Caco-2 (cell line): ENCODE data around the gene HOXB6. TPM values are rescaled to one million over a fixed set of nuclear protein-coding genes. Genes with fewer than 3 reads are reported as not detected.

Source experiments
- BruUV-seq: library from RNA; stranded (reverse); fragments of 400-500 nt; replicated peaks from 2 replicates; lab custom pipeline; 2021; lab: Mats Ljungman, UMichigan
- CTCF ChIA-PET: fragments of 300-600 bp; sonication (Branson Sonifier 250); formaldehyde crosslinking; loops from one replicate; lab custom pipeline; 2022; ENCODE audit warnings: antibody characterized with exemption; lab: Charles Lee
- POLR2A ChIA-PET: fragments of 300-600 bp; sonication (Branson Sonifier 250); formaldehyde crosslinking; loops from one replicate; lab custom pipeline; 2022; ENCODE audit warnings: antibody characterized with exemption; lab: Charles Lee
- DNase-seq, 2 experiments: peaks; one replicate each; pipeline versions ENCODE4 v3.0.0 to v3.0.0-alpha.2; 2020 to 2022
- H3K27me3 ChIP-seq: replicated peaks from 2 replicates; pipeline ENCODE4 v1.6.0; 2011; ENCODE audit warnings: low read length; ENCODE audit not compliant: control insufficient read depth, insufficient read depth
- H3K36me3 ChIP-seq: 2 replicates; pipeline ENCODE4 v1.5.1; 2011; ENCODE audit warnings: low read length; ENCODE audit not compliant: control insufficient read depth, insufficient read depth
- H3K4me1 ChIP-seq: fragments of 250-450 bp; sonication (Bioruptor Pico); 2 replicates; pipeline ENCODE4 v1.5.1; 2020; ENCODE audit warnings: mild to moderate bottlenecking
- H3K4me3 ChIP-seq: 2 replicates; pipeline ENCODE4 v1.5.1; 2011; ENCODE audit warnings: low read depth, mild to moderate bottlenecking, control low read depth, low read length
- H3K9me3 ChIP-seq: fragments of 250-450 bp; sonication (Bioruptor Pico); 2 replicates; pipeline ENCODE4 v1.5.1; 2020; ENCODE audit warnings: mild to moderate bottlenecking, moderate library complexity
- H3K27ac Mint-ChIP-seq: one replicate; pipeline ENCODE4 v1.8.0; 2022; ENCODE audit warnings: mixed read lengths; ENCODE audit not compliant: unreplicated experiment
- H3K27me3 Mint-ChIP-seq: one replicate; pipeline ENCODE4 v1.8.0; 2022; ENCODE audit warnings: mixed read lengths; ENCODE audit not compliant: insufficient read depth, unreplicated experiment
- H3K36me3 Mint-ChIP-seq: one replicate; pipeline ENCODE4 v1.8.0; 2022; ENCODE audit warnings: mild to moderate bottlenecking, mixed read lengths; ENCODE audit not compliant: insufficient read depth, unreplicated experiment
- H3K4me1 Mint-ChIP-seq: one replicate; pipeline ENCODE4 v1.8.0; 2022; ENCODE audit warnings: low read depth, mixed read lengths; ENCODE audit not compliant: unreplicated experiment
- H3K4me3 Mint-ChIP-seq: one replicate; pipeline ENCODE4 v1.8.0; 2022; ENCODE audit warnings: mild to moderate bottlenecking, moderate library complexity, mixed read lengths; ENCODE audit not compliant: unreplicated experiment
- H3K9me3 Mint-ChIP-seq: one replicate; pipeline ENCODE4 v1.8.0; 2022; ENCODE audit warnings: mixed read lengths; ENCODE audit not compliant: unreplicated experiment
- intact Hi-C: fragments of 100-400 bp; cut with micrococcal nuclease; formaldehyde crosslinking; loops from one replicate; pipeline ENCODE4 v1.10.0; 2022; ENCODE audit not compliant: unreplicated experiment
- total RNA-seq: library from RNA; stranded (reverse); gene quantifications from 2 replicates; pipeline ENCODE4 v1.2.3, GENCODE V29; 2022
- TF ChIP-seq, protein P1 (sequence below), 2 experiments: fragments of 200-600 bp in 1 of 2; IDR thresholded peaks; 1 replicate in 1 of 2; 2 replicates in 1 of 2; pipeline versions ENCODE4 v1.5.1 to v1.8.0; 2011 to 2022; ENCODE audit warnings: antibody characterized with exemption in 1 of 2, control low read depth in 1 of 2, inconsistent platforms in 1 of 2, low read depth in 1 of 2, low read length in 1 of 2, mild to moderate bottlenecking in 1 of 2, moderate library complexity in 1 of 2; ENCODE audit not compliant: insufficient read depth in 1 of 2, severe bottlenecking in 1 of 2, unreplicated experiment in 1 of 2

Gene HOXB6
- total RNA-seq, 1 experiment from 2014 or later: 1.9 TPM

DNA sequence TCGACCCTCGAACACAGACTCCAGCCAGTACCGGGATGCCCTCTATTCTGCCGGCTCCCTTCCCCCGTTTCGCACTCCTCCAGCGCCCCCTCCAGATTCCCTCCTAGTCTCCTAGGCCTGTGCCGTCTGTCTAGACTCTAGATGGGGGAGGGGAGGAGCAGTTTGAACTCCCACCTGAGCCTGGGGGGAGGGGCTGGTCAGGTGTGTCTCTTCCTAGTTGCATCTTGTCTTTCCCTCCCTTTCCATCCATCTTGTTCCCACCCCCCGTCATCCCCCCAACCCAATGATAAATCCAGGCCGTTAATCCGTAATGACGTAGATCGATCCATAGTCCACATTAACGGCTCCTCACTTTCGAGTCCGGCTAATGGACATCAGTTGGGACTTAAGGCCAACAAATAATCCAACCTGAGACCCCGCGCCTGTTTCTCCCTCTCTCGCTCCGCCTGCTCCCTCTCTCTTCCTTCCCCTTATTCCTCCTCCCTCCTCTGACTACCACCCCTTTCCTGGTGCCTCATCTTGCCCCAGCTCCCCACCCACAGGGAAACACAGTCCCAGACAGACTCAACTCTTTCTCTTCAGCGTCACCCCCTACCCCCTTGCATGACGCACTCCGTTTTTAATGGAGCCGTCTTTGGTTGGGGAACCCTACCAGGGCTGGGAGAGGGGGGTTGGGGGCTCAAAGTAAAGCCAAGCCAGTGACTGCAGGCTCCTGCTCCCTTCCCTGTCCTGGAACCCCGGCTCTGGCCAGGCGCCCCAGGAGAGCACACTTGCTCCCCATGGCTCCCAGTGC, 7.9 kb downstream of the HOXB6 start:
- H3K36me3 Mint-ChIP-seq: no peaks in the 10 kb centered on the region
- POLR2A ChIA-PET: interaction anchor here (0.6 kb wide), 1 partner anchor 549 kb away, joined by 3 read pairs; the partner anchor contains the start of gene NFE2L1
- BruUV-seq: no TSS peak

DNA sequence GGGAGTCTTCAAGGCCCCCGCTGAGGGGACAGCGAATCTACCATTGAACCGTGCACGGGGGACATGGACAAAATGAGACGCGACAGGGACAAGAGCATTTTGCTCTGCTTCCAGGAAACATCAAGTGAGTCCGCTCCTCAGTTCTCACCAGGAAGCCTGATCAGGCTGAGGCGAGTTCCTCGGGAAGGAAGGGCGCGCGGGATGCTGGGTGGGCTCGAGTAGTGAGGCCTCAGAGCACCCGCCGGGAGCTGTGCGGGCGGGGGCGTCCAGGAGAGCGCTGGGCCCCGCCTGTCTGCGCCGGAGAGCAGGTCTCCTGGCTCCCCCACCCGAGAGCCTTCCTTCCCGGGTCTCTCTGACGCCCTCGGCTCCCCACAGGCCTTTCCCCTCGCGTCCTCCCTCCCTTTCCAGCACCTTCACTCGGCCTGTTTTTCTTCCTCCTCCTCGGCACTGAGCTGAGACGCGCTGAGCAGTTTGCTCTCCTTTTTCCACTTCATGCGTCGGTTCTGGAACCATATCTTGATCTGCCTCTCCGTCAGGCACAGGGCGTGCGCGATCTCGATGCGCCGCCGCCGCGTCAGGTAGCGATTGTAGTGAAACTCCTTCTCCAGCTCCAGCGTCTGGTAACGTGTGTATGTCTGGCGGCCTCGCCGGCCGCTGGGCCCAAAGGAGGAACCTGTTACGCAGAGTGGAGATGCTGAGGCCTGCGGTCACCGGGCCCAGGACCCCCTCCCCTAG, 8.6 kb downstream of the HOXB6 start:
- ChIA-PET POLR2A (interaction anchor here (0.6 kb wide), 1 partner anchor 548 kb away, joined by 3 read pairs; the partner anchor contains the start of gene NFE2L1), CTCF (interaction anchor here (0.7 to 1.3 kb wide), 3 partner anchors 9 to 197 kb away, joined by 3 to 4 read pairs (median 3); no protein-coding TSS in a partner anchor)
- TF ChIP-seq, protein P1, sequence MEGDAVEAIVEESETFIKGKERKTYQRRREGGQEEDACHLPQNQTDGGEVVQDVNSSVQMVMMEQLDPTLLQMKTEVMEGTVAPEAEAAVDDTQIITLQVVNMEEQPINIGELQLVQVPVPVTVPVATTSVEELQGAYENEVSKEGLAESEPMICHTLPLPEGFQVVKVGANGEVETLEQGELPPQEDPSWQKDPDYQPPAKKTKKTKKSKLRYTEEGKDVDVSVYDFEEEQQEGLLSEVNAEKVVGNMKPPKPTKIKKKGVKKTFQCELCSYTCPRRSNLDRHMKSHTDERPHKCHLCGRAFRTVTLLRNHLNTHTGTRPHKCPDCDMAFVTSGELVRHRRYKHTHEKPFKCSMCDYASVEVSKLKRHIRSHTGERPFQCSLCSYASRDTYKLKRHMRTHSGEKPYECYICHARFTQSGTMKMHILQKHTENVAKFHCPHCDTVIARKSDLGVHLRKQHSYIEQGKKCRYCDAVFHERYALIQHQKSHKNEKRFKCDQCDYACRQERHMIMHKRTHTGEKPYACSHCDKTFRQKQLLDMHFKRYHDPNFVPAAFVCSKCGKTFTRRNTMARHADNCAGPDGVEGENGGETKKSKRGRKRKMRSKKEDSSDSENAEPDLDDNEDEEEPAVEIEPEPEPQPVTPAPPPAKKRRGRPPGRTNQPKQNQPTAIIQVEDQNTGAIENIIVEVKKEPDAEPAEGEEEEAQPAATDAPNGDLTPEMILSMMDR (IDR thresholded peaks at IDR 0.05; ENCODE audit: insufficient read depth in 1 of 2, low read depth in 1 of 2, low read length in 1 of 2, severe bottlenecking in 1 of 2, unreplicated experiment in 1 of 2): no peak
- BruUV-seq: no TSS peak
- H3K4me3 Mint-ChIP-seq: no peak overlapping the region
- peaks cover 4% of the 10 kb centered on the region for H3K27me3 ChIP-seq
- H3K4me1 ChIP-seq: peaks cover 30% of the 10 kb centered on the region
- no peaks in the 10 kb centered on the region for H3K36me3 ChIP-seq
- H3K27me3 Mint-ChIP-seq: peaks cover 18% of the 10 kb centered on the region
- DNase-seq: no peak
- H3K36me3 Mint-ChIP-seq: no peaks in the 10 kb centered on the region
- no peak overlapping the region for H3K27ac Mint-ChIP-seq
- H3K9me3 ChIP-seq: no peaks in the 10 kb centered on the region
- no peaks in the 10 kb centered on the region for H3K9me3 Mint-ChIP-seq
- no peak overlapping the region for H3K4me3 ChIP-seq
- peaks cover 32% of the 10 kb centered on the region for H3K4me1 Mint-ChIP-seq
- intact Hi-C loops: no loop called here

More for the DNA sequence above, 7.9 kb downstream of the HOXB6 start:
- TF ChIP-seq, protein P1 (IDR thresholded peaks at IDR 0.05; ENCODE audit: insufficient read depth in 1 of 2, low read depth in 1 of 2, low read length in 1 of 2, severe bottlenecking in 1 of 2, unreplicated experiment in 1 of 2): no peak
- Mint-ChIP-seq H3K9me3 (no peaks in the 10 kb centered on the region), H3K4me3 (peak overlapping the region; percentile 86), H3K27ac (no peak overlapping the region), H3K27me3 (peaks cover 18% of the 10 kb centered on the region), H3K4me1 (peaks cover 34% of the 10 kb centered on the region)
- CTCF ChIA-PET: interaction anchor here (0.6 to 1.3 kb wide), 2 partner anchors 9 to 454 kb away, joined by 3 read pairs; no protein-coding TSS in a partner anchor
- Histone ChIP-seq H3K4me3 (no peak overlapping the region), H3K27me3 (peaks cover 4% of the 10 kb centered on the region), H3K4me1 (peaks cover 38% of the 10 kb centered on the region), H3K36me3 (no peaks in the 10 kb centered on the region), H3K9me3 (no peaks in the 10 kb centered on the region)
- intact Hi-C loops: no loop called here
- no peak for DNase-seq
